Tibial artery (tissue), 4 donors: ENCODE results near the gene CTNND2.

Source experiments
- DNase-seq, 2 donors: peaks; one replicate each; pipeline ENCODE4 v3.0.0-alpha.2; 2019
- H3K27ac ChIP-seq, 2 donors: fragments of 200-600 bp; sonication (generic) in 1 of 2; 1 replicate in 1 of 2; 2 replicates in 1 of 2; pipeline ENCODE4 v1.5.1; 2018 to 2019; ENCODE audit warnings: mild to moderate bottlenecking in 1 of 2
- H3K27me3 ChIP-seq, 2 donors: fragments of 200-600 bp; sonication (generic) in 1 of 2; one replicate each; pipeline versions ENCODE4 v1.5.1 to v1.6.0; 2016 to 2019
- H3K36me3 ChIP-seq, 3 donors: fragments of 200-600 bp; sonication (generic) in 2 of 3; one replicate each; pipeline ENCODE4 v1.5.1; 2016 to 2019; ENCODE audit warnings: mild to moderate bottlenecking in 2 of 3
- H3K4me1 ChIP-seq, 4 donors: fragments of 200-600 bp; sonication (generic) in 2 of 4; 1 replicate in 3 of 4; 2 replicates in 1 of 4; pipeline ENCODE4 v1.5.1; 2016 to 2019
- H3K4me3 ChIP-seq, 2 donors: fragments of 200-600 bp; sonication (generic) in 1 of 2; 1 replicate in 1 of 2; 2 replicates in 1 of 2; pipeline ENCODE4 v1.5.1; 2018 to 2019; ENCODE audit warnings: mild to moderate bottlenecking in 2 of 2
- H3K9me3 ChIP-seq, 3 donors: fragments of 200-600 bp; sonication (generic) in 1 of 3; one replicate each; pipeline ENCODE4 v1.5.1; 2016 to 2019
- CTCF ChIP-seq, 2 experiments: fragments of 200-600 bp in 1 of 2; fragments of 450-650 bp in 1 of 2; IDR thresholded peaks; one replicate each; pipeline ENCODE4 v1.5.1; 2017 to 2019; ENCODE audit warnings: antibody characterized with exemption in 2 of 2, mild to moderate bottlenecking in 1 of 2, moderate library complexity in 1 of 2
- intact Hi-C: fragments of 100-400 bp; cut with DNase I; formaldehyde crosslinking; loops from one replicate; pipeline ENCODE4 v1.15.0; 2023; ENCODE audit warnings: low total_unique reads

The CTNND2 gene

GRCh38 chr5:11047625-11048024 lies 856.6 kb downstream of the CTNND2 start:
- intact Hi-C loops: no loop called here
- H3K4me3 ChIP-seq: no peak overlapping the region
- DNase-seq: no peak
- H3K9me3 ChIP-seq: no peaks in the 10 kb centered on the region
- H3K4me1 ChIP-seq: no peaks in the 10 kb centered on the region
- TF ChIP-seq CTCF (IDR thresholded peaks at IDR 0.05): no peak
- no peaks in the 10 kb centered on the region for H3K36me3 ChIP-seq
- no peak overlapping the region for H3K27ac ChIP-seq
- no peaks in the 10 kb centered on the region for H3K27me3 ChIP-seq

- no peak overlapping the region for H3K4me3 ChIP-seq
- H3K27me3 ChIP-seq: no peaks in the 10 kb centered on the region
- TF ChIP-seq CTCF (IDR thresholded peaks at IDR 0.05): no peak
- no peaks in the 10 kb centered on the region for H3K36me3 ChIP-seq
- no peak for DNase-seq
- intact Hi-C loops: no loop called here
- no peaks in the 10 kb centered on the region for H3K9me3 ChIP-seq
- no peak overlapping the region for H3K27ac ChIP-seq
- no peaks in the 10 kb centered on the region for H3K4me1 ChIP-seq
Observed at GRCh38 chr5:11047030-11047429, 857.2 kb downstream of the CTNND2 start.

- no peak for DNase-seq
- intact Hi-C loops: no loop called here
- Histone ChIP-seq H3K4me3 (no peak overlapping the region), H3K4me1 (no peaks in the 10 kb centered on the region), H3K27me3 (no peaks in the 10 kb centered on the region), H3K36me3 (no peaks in the 10 kb centered on the region), H3K27ac (no peak overlapping the region), H3K9me3 (no peaks in the 10 kb centered on the region)
- TF ChIP-seq CTCF (IDR thresholded peaks at IDR 0.05): no peak
Observed at GRCh38 chr5:11046160-11046559, 858.1 kb downstream of the CTNND2 start.

GRCh38 chr5:11045411-11045810 lies 858.8 kb downstream of the CTNND2 start:
- no peak for TF ChIP-seq CTCF (IDR thresholded peaks at IDR 0.05)
- DNase-seq: no peak
- no peaks in the 10 kb centered on the region for H3K9me3 ChIP-seq
- H3K36me3 ChIP-seq: no peaks in the 10 kb centered on the region
- H3K27ac ChIP-seq: no peak overlapping the region
- intact Hi-C loops: no loop called here
- H3K4me1 ChIP-seq: no peaks in the 10 kb centered on the region
- no peaks in the 10 kb centered on the region for H3K27me3 ChIP-seq
- no peak overlapping the region for H3K4me3 ChIP-seq

GRCh38 chr5:11044581-11044980 lies 859.7 kb downstream of the CTNND2 start:
- intact Hi-C loops: no loop called here
- no peaks in the 10 kb centered on the region for H3K9me3 ChIP-seq
- H3K27me3 ChIP-seq: peaks cover 0 to 1% of the 10 kb centered on the region in 2 donors
- H3K4me1 ChIP-seq: no peaks in the 10 kb centered on the region
- H3K36me3 ChIP-seq: no peaks in the 10 kb centered on the region
- TF ChIP-seq CTCF (IDR thresholded peaks at IDR 0.05): no peak
- H3K4me3 ChIP-seq: no peak overlapping the region
- no peak for DNase-seq
- H3K27ac ChIP-seq: no peak overlapping the region

- Histone ChIP-seq H3K4me1 (no peaks in the 10 kb centered on the region), H3K4me3 (no peak overlapping the region), H3K27me3 (peaks cover 0 to 3% of the 10 kb centered on the region in 2 donors), H3K9me3 (no peaks in the 10 kb centered on the region), H3K36me3 (no peaks in the 10 kb centered on the region), H3K27ac (no peak overlapping the region)
- no peak for DNase-seq
- intact Hi-C loops: no loop called here
- TF ChIP-seq CTCF (IDR thresholded peaks at IDR 0.05): no peak
Observed at GRCh38 chr5:11043881-11044280, 860.4 kb downstream of the CTNND2 start.
